Glomerular visceral epithelial cell (primary cell): ENCODE results near the gene TCAIM.
A peak's percentile ranks its signal among the peaks of the same experiment; 100 is the strongest.
"Not testable (repeated sequence)": the region's sequence is repeated elsewhere in the genome, so short reads cannot be mapped to it uniquely, and the experiment has no call there.

Source experiments
- DNase-seq: peaks from one replicate; pipeline ENCODE4 v3.0.0-alpha.2; 2016; ENCODE audit errors: extremely low spot score

The TCAIM gene

DNA sequence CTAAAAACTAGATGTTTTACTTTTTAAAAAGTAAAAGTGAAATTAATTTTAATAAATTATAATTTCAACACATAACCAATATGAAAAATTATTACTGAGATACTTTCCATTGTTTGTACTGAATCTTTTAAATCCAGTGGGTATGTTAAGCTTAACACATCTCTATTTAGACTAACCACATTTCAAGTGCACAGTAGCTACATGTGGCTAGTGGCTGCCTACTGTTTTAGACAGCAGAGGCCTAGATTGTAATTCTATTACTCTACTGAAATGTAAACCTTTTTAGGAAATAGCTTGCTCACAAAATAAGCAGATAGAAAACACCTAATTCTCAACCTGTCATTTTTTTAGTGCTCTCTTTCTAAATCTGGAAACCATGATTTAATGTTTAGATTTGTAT, 4.9 kb downstream of the TCAIM start:
- no peak for DNase-seq

DNA sequence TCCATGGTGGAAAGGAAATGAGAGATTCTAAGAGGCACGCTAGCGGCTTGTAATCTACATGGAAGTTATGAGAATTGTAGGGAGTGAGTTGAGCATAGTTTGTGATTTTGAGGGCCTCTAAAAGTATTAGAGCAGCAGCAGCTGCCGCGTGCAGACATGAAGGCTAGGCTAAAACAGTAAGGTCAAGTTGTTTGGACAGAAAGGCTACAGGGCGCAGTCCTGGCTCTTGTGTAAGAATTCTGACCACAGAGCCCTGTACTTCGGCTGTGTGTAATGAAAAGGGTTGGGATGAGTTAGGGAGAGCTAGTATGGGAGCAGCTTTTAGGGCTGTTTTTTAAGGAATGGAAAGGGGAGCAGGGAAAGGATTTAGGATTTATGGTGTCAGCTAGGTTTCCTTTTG, 8.0 kb downstream of the TCAIM start:
- DNase-seq = not testable (repeated sequence)

DNA sequence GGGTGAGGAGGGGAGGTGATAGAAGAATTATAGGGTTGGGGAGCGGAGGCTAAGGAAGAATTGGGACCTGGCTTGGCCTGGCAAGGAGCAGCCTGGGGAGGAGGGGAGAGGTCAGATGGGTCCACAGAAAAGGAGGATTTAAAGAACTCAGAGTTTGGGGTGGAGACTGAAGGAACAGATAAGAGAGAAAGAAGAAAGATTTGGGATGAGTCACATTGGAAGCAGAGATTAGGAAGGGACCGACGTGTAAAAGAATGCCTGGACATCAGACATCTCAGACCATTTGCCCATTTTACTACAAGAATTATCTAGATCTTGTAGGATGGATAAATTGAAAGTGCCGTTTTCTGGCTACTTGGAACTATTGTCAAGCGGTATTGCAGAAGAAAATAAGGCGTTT, 10.4 kb downstream of the TCAIM start:
- DNase-seq = no peak

GRCh38 chr3:44353355-44353924, 14.9 kb downstream of the TCAIM start:
- no peak for DNase-seq

- DNase-seq = peak; percentile 63
Observed at GRCh38 chr3:44355362-44356033, 16.9 kb downstream of the TCAIM start.

GRCh38 chr3:44359146-44359751, 20.7 kb downstream of the TCAIM start:
- no peak for DNase-seq

DNA sequence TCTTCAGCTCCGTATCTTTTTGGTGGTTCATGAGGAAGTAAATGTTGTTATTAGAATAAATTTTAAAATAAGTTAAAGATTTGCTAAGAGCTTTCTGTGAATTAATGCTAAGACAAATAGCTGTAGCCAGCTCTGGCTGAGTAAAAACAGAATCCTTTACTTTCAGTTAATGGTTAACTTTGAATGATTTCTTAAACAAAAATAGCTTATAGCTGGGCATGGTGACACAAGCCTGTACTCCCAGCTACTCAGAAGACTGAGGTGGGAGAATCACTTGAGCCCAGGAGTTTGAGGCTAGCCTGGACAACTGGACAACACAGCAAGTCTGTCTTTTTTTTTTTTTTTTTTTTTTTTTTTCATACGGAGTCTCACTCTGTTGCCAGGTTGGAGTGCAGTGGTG, 25.0 kb downstream of the TCAIM start:
- DNase-seq = peak; percentile 60

GRCh38 chr3:44365952-44366351, 27.4 kb downstream of the TCAIM start:
- no peak for DNase-seq

DNA sequence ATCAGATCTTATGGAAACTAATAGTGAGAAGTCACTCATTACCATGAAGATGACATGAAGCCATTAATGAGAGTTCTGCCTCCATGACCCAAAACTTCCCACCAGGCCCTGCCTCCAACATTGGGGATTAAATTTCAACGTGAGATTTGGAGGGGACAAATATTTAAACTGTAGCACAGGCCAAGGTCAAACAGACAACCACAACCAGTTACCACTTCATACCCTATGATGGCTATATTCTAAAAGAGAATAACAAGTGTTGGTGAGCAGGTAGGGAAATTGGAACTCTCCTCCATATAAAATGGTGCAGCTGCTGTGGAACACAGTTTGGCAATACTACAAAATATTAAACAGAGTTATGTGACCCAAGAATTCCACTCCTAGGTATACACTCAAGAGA, 36.9 kb downstream of the TCAIM start:
- no peak for DNase-seq

GRCh38 chr3:44387404-44387803, 48.8 kb downstream of the TCAIM start:
- DNase-seq = no peak

- no peak for DNase-seq
Observed at GRCh38 chr3:44392489-44392888, 53.9 kb downstream of the TCAIM start.

DNA sequence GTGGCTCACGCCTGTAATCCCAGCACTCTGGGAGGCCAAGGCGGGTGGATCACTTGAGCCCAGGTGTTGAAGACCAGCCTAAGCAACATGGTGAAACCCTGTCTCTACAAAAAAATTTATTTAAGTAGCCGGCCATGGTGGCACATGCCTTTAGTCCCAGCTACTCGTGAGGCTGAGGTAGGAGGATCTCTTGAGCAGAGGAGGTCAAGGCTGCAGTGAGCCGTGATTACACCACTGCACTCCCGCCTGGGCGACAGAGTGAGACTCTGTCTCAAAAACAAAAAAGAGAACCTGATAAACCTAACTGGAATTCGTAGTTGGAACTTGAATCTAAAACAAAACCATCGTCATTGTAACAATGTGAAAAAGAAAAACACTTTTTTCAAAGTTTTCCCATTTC, 57.1 kb downstream of the TCAIM start:
- DNase-seq = no peak

GRCh38 chr3:44396200-44397171, 57.9 kb downstream of the TCAIM start:
- no peak for DNase-seq

DNA sequence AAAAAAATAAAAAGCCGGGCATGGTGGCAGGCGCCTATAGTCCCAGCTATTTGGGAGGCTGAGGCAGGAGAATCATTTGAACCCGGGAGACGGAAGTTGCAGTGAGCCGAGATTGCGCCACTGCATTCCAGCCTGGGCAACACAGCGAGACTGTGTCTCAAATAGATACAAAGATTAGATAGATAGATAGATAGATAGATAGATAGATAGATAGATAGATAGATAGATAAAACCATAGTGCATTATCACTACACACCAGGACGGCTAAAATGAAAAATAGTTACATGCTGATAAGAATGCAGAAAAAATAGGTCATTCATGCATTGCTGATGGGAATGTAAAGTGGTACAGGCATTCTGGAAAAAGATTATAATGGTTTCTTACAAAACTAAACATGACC, 59.7 kb downstream of the TCAIM start:
- DNase-seq = not testable (repeated sequence)

DNA sequence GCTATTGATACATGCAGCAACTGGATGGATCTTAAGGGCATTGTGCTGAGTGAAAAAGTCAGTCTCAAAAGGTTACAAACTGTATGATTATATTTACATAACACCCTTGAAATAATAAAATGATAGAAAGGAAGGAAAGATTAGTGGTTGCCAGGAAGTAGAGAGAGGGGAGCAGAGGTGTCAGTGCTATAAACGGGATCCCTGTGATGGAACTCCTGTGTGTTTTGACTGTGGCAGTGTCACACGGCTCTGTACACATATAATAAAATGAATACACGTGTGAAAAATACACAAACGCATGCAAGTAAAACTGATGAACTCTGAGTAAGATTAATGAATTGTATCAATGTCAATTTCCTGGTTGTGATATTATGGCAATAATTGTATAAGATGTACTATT, 60.3 kb downstream of the TCAIM start:
- no peak for DNase-seq

DNA sequence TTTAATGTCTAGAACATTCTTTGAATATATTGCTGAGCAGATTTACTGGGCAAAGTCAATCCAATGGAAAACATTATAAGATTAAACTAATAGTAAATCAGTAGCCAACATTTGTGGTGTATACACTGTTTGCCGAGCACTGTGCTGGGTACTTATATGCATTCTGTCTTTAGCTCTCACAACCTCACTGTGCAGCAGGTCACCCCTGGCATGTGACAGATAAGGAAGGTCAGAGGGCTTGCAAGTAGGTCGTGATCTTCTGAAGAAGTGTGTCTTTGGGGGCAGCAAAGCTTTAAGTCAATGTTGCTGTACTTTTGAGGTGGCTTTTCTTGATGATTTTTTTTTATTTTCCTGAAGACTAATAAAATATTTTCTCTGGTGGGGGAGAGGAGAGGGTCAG, 62.2 kb downstream of the TCAIM start:
- DNase-seq = no peak

DNA sequence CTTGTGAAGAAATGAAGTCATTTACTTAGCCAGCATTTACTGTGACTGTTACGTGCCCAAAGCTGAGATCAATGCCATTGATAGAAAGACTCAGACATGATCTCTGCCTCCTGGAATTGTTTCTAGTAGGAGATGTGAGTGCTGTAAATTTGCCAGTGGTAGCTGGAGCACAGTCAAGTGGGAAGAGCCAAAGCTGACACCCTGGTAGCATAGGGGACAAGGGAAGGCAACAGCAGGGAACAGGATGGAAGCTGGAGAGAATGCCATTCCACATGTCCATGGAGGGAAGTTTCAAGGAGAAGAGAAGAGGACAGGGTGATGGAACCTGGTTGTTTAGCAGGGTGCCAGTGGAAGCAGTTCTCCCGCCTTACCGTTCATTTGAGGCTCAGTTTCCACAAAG, 64.0 kb downstream of the TCAIM start:
- DNase-seq = no peak

GRCh38 chr3:44409640-44410410, 71.3 kb downstream of the TCAIM start:
- DNase-seq = no peak

- DNase-seq = no peak
Observed at GRCh38 chr3:44411031-44411645, 72.6 kb downstream of the TCAIM start.

- no peak for DNase-seq
Observed at GRCh38 chr3:44412365-44412764, 73.8 kb downstream of the TCAIM start.

GRCh38 chr3:44414517-44415090, 76.0 kb downstream of the TCAIM start:
- no peak for DNase-seq
